GM23338 (cell line): ENCODE results near the gene MAP2K3. TPM values are rescaled to one million over a fixed set of nuclear protein-coding genes. Genes with fewer than 3 reads are reported as not detected.

Source experiments
- ATAC-seq: fragments of 200-7000 bp; cut with Tn5 transposase; 3 replicates; pipeline ENCODE4 v1.9.1; 2020
- DNase-seq: peaks from one replicate; pipeline ENCODE4 v3.0.0-alpha.2; 2015; ENCODE audit warnings: low spot score
- H2AFZ ChIP-seq: fragments of 200-600 bp; sonication (generic); 2 replicates; pipeline ENCODE4 v1.8.0; 2016; ENCODE audit warnings: antibody characterized with exemption, mild to moderate bottlenecking, moderate library complexity
- H3F3A ChIP-seq: fragments of 200-600 bp; sonication (generic); replicated peaks from 2 replicates; pipeline ENCODE4 v1.8.0; 2017; ENCODE audit warnings: antibody characterized with exemption, mixed run types, low read depth
- H3K27ac ChIP-seq: fragments of 200-600 bp; sonication (generic); 2 replicates; pipeline ENCODE4 v1.6.1; 2016; ENCODE audit warnings: low read depth
- H3K27me3 ChIP-seq: fragments of 200-600 bp; sonication (generic); 2 replicates; pipeline ENCODE4 v1.8.0; 2016; ENCODE audit warnings: mild to moderate bottlenecking, mixed run types, moderate library complexity; ENCODE audit not compliant: insufficient read depth
- H3K36me3 ChIP-seq: fragments of 200-600 bp; sonication (generic); 2 replicates; pipeline ENCODE4 v1.8.0; 2016; ENCODE audit warnings: mild to moderate bottlenecking; ENCODE audit not compliant: insufficient read depth
- H3K4me1 ChIP-seq: fragments of 200-600 bp; sonication (generic); 2 replicates; pipeline ENCODE4 v1.8.0; 2016; ENCODE audit warnings: mild to moderate bottlenecking, moderate library complexity; ENCODE audit not compliant: insufficient read depth
- H3K4me2 ChIP-seq: fragments of 200-600 bp; sonication (generic); 2 replicates; pipeline ENCODE4 v1.7.1; 2017; ENCODE audit warnings: mixed run types
- H3K4me3 ChIP-seq: fragments of 200-600 bp; sonication (generic); 2 replicates; pipeline ENCODE4 v1.6.1; 2016; ENCODE audit warnings: mixed run types
- H3K79me2 ChIP-seq: fragments of 200-600 bp; sonication (generic); replicated peaks from 2 replicates; pipeline ENCODE4 v1.8.0; 2017; ENCODE audit warnings: mild to moderate bottlenecking; ENCODE audit not compliant: insufficient read depth
- H3K9me2 ChIP-seq: fragments of 200-600 bp; sonication (generic); 2 replicates; pipeline ENCODE4 v1.8.0; 2017; ENCODE audit not compliant: insufficient read depth
- H4K20me1 ChIP-seq: fragments of 200-600 bp; sonication (generic); replicated peaks from 2 replicates; pipeline ENCODE4 v1.8.0; 2017; ENCODE audit warnings: mild to moderate bottlenecking; ENCODE audit not compliant: insufficient read depth
- H3K27ac Mint-ChIP-seq: 2 replicates; pipeline ENCODE4 v1.8.0; 2020; ENCODE audit warnings: inconsistent platforms, mild to moderate bottlenecking, moderate library complexity, mixed read lengths
- H3K27me3 Mint-ChIP-seq: 3 replicates; pipeline ENCODE4 v1.8.0; 2022; ENCODE audit warnings: low read depth, mild to moderate bottlenecking, moderate library complexity, mixed read lengths, inconsistent platforms; ENCODE audit not compliant: insufficient read depth, poor library complexity
- H3K36me3 Mint-ChIP-seq: 3 replicates; pipeline ENCODE4 v1.8.0; 2021; ENCODE audit warnings: low read depth, mild to moderate bottlenecking, inconsistent platforms, moderate library complexity, mixed read lengths
- H3K4me1 Mint-ChIP-seq: 3 replicates; pipeline ENCODE4 v1.8.0; 2020; ENCODE audit warnings: mild to moderate bottlenecking, inconsistent platforms, mixed read lengths
- H3K4me3 Mint-ChIP-seq: 3 replicates; pipeline ENCODE4 v1.8.0; 2021; ENCODE audit warnings: moderate library complexity, mild to moderate bottlenecking, inconsistent platforms, mixed read lengths
- H3K9me3 Mint-ChIP-seq: 3 replicates; pipeline ENCODE4 v1.8.0; 2020; ENCODE audit warnings: moderate library complexity, mild to moderate bottlenecking, inconsistent platforms, mixed read lengths
- CREB1 ChIP-seq: fragments of 250-450 bp; sonication (Bioruptor Pico); IDR thresholded peaks from 2 replicates; pipeline ENCODE4 v1.5.0; 2020; ENCODE audit warnings: low read depth, mild to moderate bottlenecking, moderate library complexity
- EZH2 ChIP-seq: fragments of 200-600 bp; sonication (generic); IDR thresholded peaks from one replicate; pipeline ENCODE4 v1.8.0; 2017; ENCODE audit warnings: antibody characterized with exemption, mild to moderate bottlenecking, low read depth; ENCODE audit not compliant: unreplicated experiment
- EZH2phosphoT487 ChIP-seq: fragments of 200-600 bp; sonication (generic); IDR thresholded peaks from one replicate; pipeline ENCODE4 v1.8.1; 2018; ENCODE audit warnings: antibody characterized with exemption; ENCODE audit not compliant: unreplicated experiment
- JUNB ChIP-seq: IDR thresholded peaks from one replicate; pipeline ENCODE4 v1.6.1; 2016; ENCODE audit warnings: antibody characterized with exemption; ENCODE audit not compliant: unreplicated experiment
- NANOG ChIP-seq: IDR thresholded peaks from 2 replicates; pipeline ENCODE4 v1.6.1; 2016; ENCODE audit warnings: antibody characterized with exemption, borderline replicate concordance
- POLR2AphosphoS5 ChIP-seq: IDR thresholded peaks from 2 replicates; pipeline ENCODE4 v1.6.1; 2016; ENCODE audit warnings: antibody characterized with exemption, low read depth
- STAT1 ChIP-seq: IDR thresholded peaks from one replicate; pipeline ENCODE4 v1.6.1; 2016; ENCODE audit warnings: antibody characterized with exemption; ENCODE audit not compliant: unreplicated experiment
- ZNF114 ChIP-seq: fragments of 250-450 bp; sonication (Bioruptor Pico); IDR thresholded peaks from 2 replicates; pipeline ENCODE4 v1.5.0; 2020; ENCODE audit warnings: mild to moderate bottlenecking, moderate library complexity
- ZNF331 ChIP-seq: fragments of 250-450 bp; sonication (Bioruptor Pico); IDR thresholded peaks from 2 replicates; pipeline ENCODE4 v1.5.0; 2020; ENCODE audit warnings: low read depth, mild to moderate bottlenecking, moderate library complexity
- polyA plus RNA-seq: library from polyadenylated mRNA; unstranded; fragments of >200 nt; fragmentation: Nextera tagmentation; extraction: Ambion mirVana; gene quantifications from 2 replicates; pipeline ENCODE4 v1.2.1, GENCODE V29; 2016
- total RNA-seq: library from RNA; depleted of rRNA; stranded (reverse); fragments of >200 nt; shearing (Covaris generic); gene quantifications from 2 replicates; pipeline ENCODE4 v1.2.3, GENCODE V29; 2014
- TF ChIP-seq, protein P1 (sequence below), 2 experiments: fragments of 200-600 bp in 1 of 2; sonication (generic) in 1 of 2; conservative IDR thresholded peaks; 2 replicates each; pipeline versions ENCODE4 v1.5.1 to v1.6.1; 2016 to 2017; ENCODE audit warnings: antibody characterized with exemption in 2 of 2, low read depth in 2 of 2, mild to moderate bottlenecking in 2 of 2, moderate library complexity in 1 of 2
- TF ChIP-seq, protein P2 (sequence below): IDR thresholded peaks from 2 replicates; pipeline ENCODE4 v1.6.1; 2016; ENCODE audit warnings: antibody characterized with exemption
- TF ChIP-seq, protein P3 (sequence below): IDR thresholded peaks from one replicate; pipeline ENCODE4 v1.6.1; 2018; ENCODE audit warnings: antibody characterized with exemption; ENCODE audit not compliant: unreplicated experiment
- TF ChIP-seq, protein P4 (sequence below): fragments of 250-450 bp; sonication (Bioruptor Pico); IDR thresholded peaks from 2 replicates; pipeline ENCODE4 v1.5.0; 2020; ENCODE audit warnings: mild to moderate bottlenecking, moderate library complexity

MAP2K3 gene
- total and polyA plus RNA-seq, 2 experiments from 2014 or later, result 28.5 to 31.7 TPM

DNA sequence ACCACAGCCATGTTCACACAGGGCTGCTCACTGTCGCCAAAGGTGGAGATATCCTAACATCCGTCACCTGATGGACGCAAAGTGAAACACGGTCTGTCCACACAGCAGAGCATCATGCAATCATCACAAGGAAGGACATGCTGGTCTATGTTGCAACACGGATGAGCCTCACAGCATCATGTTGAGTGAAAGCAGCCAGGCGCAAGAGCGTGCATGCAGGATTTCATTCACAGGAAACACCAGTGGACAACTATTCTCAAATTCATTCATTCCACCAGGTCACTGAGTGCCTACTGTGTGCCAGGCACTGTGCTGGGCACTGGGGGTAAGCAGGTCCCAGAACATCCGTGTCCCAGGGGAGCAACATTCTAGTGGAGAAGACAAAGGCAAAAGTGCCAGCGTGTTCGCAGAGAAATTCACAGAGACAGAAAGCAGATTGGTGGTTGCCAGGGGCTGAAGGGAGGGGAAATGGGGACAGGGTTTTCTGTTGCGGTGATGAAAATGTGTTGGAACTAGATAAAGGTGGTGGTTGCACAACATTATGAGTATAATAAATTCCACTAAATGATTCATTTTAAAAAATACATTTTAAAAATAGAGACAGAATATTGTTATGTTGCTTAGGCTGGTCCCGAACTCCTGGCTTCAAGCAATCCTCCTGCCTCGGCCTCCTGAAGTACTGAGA lies 69.0 kb downstream of the MAP2K3 start:
- H2AFZ ChIP-seq, result no peak overlapping the region
- H3K4me1 ChIP-seq, result no peaks in the 10 kb centered on the region
- Mint-ChIP-seq H3K4me1 (peaks cover 7% of the 10 kb centered on the region; the same call in 1 of the 3 replicates), H3K4me3 (no peak overlapping the region), H3K27ac (no peak overlapping the region), H3K36me3 (no peaks in the 10 kb centered on the region), H3K9me3 (peaks cover 4% of the 10 kb centered on the region; the same call in 1 of the 3 replicates), H3K27me3 (peaks cover 12% of the 10 kb centered on the region)
- H4K20me1 ChIP-seq, result no peaks in the 10 kb centered on the region
- H3K79me2 ChIP-seq, result no peaks in the 10 kb centered on the region
- H3K9me2 ChIP-seq, result no peaks in the 10 kb centered on the region
- H3K4me3 ChIP-seq, result no peak overlapping the region
- no peak for ATAC-seq
- no peak for TF ChIP-seq POLR2AphosphoS5
- no peak for TF ChIP-seq JUNB
- no peak for TF ChIP-seq ZNF114 (CRISPR knock-in tag)
- no peak for TF ChIP-seq STAT1
- TF ChIP-seq, protein P1, sequence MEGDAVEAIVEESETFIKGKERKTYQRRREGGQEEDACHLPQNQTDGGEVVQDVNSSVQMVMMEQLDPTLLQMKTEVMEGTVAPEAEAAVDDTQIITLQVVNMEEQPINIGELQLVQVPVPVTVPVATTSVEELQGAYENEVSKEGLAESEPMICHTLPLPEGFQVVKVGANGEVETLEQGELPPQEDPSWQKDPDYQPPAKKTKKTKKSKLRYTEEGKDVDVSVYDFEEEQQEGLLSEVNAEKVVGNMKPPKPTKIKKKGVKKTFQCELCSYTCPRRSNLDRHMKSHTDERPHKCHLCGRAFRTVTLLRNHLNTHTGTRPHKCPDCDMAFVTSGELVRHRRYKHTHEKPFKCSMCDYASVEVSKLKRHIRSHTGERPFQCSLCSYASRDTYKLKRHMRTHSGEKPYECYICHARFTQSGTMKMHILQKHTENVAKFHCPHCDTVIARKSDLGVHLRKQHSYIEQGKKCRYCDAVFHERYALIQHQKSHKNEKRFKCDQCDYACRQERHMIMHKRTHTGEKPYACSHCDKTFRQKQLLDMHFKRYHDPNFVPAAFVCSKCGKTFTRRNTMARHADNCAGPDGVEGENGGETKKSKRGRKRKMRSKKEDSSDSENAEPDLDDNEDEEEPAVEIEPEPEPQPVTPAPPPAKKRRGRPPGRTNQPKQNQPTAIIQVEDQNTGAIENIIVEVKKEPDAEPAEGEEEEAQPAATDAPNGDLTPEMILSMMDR (conservative IDR thresholded peaks at IDR 0.05; ENCODE audit: low read depth in 2 of 2), result no peak
- TF ChIP-seq, protein P2, sequence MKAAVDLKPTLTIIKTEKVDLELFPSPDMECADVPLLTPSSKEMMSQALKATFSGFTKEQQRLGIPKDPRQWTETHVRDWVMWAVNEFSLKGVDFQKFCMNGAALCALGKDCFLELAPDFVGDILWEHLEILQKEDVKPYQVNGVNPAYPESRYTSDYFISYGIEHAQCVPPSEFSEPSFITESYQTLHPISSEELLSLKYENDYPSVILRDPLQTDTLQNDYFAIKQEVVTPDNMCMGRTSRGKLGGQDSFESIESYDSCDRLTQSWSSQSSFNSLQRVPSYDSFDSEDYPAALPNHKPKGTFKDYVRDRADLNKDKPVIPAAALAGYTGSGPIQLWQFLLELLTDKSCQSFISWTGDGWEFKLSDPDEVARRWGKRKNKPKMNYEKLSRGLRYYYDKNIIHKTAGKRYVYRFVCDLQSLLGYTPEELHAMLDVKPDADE, result no peak
- TF ChIP-seq, protein P3, sequence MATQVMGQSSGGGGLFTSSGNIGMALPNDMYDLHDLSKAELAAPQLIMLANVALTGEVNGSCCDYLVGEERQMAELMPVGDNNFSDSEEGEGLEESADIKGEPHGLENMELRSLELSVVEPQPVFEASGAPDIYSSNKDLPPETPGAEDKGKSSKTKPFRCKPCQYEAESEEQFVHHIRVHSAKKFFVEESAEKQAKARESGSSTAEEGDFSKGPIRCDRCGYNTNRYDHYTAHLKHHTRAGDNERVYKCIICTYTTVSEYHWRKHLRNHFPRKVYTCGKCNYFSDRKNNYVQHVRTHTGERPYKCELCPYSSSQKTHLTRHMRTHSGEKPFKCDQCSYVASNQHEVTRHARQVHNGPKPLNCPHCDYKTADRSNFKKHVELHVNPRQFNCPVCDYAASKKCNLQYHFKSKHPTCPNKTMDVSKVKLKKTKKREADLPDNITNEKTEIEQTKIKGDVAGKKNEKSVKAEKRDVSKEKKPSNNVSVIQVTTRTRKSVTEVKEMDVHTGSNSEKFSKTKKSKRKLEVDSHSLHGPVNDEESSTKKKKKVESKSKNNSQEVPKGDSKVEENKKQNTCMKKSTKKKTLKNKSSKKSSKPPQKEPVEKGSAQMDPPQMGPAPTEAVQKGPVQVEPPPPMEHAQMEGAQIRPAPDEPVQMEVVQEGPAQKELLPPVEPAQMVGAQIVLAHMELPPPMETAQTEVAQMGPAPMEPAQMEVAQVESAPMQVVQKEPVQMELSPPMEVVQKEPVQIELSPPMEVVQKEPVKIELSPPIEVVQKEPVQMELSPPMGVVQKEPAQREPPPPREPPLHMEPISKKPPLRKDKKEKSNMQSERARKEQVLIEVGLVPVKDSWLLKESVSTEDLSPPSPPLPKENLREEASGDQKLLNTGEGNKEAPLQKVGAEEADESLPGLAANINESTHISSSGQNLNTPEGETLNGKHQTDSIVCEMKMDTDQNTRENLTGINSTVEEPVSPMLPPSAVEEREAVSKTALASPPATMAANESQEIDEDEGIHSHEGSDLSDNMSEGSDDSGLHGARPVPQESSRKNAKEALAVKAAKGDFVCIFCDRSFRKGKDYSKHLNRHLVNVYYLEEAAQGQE, result no peak
- TF ChIP-seq ZNF331 (CRISPR knock-in tag), result no peak
- TF ChIP-seq EZH2phosphoT487, result no peak
- TF ChIP-seq, protein P4, sequence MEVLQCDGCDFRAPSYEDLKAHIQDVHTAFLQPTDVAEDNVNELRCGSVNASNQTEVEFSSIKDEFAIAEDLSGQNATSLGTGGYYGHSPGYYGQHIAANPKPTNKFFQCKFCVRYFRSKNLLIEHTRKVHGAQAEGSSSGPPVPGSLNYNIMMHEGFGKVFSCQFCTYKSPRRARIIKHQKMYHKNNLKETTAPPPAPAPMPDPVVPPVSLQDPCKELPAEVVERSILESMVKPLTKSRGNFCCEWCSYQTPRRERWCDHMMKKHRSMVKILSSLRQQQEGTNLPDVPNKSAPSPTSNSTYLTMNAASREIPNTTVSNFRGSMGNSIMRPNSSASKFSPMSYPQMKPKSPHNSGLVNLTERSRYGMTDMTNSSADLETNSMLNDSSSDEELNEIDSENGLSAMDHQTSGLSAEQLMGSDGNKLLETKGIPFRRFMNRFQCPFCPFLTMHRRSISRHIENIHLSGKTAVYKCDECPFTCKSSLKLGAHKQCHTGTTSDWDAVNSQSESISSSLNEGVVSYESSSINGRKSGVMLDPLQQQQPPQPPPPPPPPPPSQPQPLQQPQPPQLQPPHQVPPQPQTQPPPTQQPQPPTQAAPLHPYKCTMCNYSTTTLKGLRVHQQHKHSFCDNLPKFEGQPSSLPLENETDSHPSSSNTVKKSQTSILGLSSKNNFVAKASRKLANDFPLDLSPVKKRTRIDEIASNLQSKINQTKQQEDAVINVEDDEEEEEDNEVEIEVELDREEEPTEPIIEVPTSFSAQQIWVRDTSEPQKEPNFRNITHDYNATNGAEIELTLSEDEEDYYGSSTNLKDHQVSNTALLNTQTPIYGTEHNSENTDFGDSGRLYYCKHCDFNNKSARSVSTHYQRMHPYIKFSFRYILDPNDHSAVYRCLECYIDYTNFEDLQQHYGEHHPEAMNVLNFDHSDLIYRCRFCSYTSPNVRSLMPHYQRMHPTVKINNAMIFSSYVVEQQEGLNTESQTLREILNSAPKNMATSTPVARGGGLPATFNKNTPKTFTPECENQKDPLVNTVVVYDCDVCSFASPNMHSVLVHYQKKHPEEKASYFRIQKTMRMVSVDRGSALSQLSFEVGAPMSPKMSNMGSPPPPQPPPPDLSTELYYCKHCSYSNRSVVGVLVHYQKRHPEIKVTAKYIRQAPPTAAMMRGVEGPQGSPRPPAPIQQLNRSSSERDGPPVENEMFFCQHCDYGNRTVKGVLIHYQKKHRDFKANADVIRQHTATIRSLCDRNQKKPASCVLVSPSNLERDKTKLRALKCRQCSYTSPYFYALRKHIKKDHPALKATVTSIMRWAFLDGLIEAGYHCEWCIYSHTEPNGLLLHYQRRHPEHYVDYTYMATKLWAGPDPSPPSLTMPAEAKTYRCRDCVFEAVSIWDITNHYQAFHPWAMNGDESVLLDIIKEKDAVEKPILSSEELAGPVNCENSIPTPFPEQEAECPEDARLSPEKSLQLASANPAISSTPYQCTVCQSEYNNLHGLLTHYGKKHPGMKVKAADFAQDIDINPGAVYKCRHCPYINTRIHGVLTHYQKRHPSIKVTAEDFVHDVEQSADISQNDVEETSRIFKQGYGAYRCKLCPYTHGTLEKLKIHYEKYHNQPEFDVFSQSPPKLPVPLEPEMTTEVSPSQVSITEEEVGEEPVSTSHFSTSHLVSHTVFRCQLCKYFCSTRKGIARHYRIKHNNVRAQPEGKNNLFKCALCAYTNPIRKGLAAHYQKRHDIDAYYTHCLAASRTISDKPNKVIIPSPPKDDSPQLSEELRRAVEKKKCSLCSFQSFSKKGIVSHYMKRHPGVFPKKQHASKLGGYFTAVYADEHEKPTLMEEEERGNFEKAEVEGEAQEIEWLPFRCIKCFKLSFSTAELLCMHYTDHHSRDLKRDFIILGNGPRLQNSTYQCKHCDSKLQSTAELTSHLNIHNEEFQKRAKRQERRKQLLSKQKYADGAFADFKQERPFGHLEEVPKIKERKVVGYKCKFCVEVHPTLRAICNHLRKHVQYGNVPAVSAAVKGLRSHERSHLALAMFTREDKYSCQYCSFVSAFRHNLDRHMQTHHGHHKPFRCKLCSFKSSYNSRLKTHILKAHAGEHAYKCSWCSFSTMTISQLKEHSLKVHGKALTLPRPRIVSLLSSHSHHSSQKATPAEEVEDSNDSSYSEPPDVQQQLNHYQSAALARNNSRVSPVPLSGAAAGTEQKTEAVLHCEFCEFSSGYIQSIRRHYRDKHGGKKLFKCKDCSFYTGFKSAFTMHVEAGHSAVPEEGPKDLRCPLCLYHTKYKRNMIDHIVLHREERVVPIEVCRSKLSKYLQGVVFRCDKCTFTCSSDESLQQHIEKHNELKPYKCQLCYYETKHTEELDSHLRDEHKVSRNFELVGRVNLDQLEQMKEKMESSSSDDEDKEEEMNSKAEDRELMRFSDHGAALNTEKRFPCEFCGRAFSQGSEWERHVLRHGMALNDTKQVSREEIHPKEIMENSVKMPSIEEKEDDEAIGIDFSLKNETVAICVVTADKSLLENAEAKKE (CRISPR knock-in tag), result no peak
- no peak for TF ChIP-seq NANOG
- TF ChIP-seq EZH2, result no peak
- no peak for TF ChIP-seq CREB1
- H3K4me2 ChIP-seq, result no peak overlapping the region
- H3F3A ChIP-seq, result no peaks in the 10 kb centered on the region
- no peak for DNase-seq
- H3K36me3 ChIP-seq, result no peaks in the 10 kb centered on the region
- H3K27me3 ChIP-seq, result no peaks in the 10 kb centered on the region
- no peak overlapping the region for H3K27ac ChIP-seq
